ENCODE data around the gene BCAR1.
"Not testable (repeated sequence)": the region's sequence is repeated elsewhere in the genome, so short reads cannot be mapped to it uniquely, and the experiment has no call there.

BCAR1 gene

GRCh38 chr16:75279305-75279704, 27.9 kb upstream of the BCAR1 start:
- H4K20me1 ChIP-seq (ENCODE audit: insufficient read depth, low read length, poor library complexity, severe bottlenecking) = no peaks in the 10 kb centered on the region

GRCh38 chr16:75273054-75273925, 21.9 kb upstream of the BCAR1 start:
- no peak overlapping the region for H2AFZ ChIP-seq (ENCODE audit: low read length)
- no peak overlapping the region for H3K4me3 ChIP-seq (ENCODE audit: low read length, poor library complexity, severe bottlenecking)
- H4K20me1 ChIP-seq (ENCODE audit: insufficient read depth, low read length, poor library complexity, severe bottlenecking) = no peaks in the 10 kb centered on the region
- no peaks in the 10 kb centered on the region for H3K36me3 ChIP-seq (ENCODE audit: insufficient read depth, low read length)
- H3K79me2 ChIP-seq (ENCODE audit: insufficient read depth, low read length) = no peaks in the 10 kb centered on the region
- no peaks in the 10 kb centered on the region for H3K27me3 ChIP-seq (ENCODE audit: insufficient read depth, low read length, poor library complexity, severe bottlenecking)
- no peak overlapping the region for H3K4me2 ChIP-seq (ENCODE audit: low read depth, low read length, poor library complexity, severe bottlenecking)
- TF ChIP-seq CTCF (conservative IDR thresholded peaks at IDR 0.05; ENCODE audit: low read length) = no peak
- TF ChIP-seq EZH2phosphoT487 (IDR thresholded peaks at IDR 0.05; ENCODE audit: borderline replicate concordance) = no peak
- H3F3A ChIP-seq (ENCODE audit: low read depth) = no peaks in the 10 kb centered on the region
- no peak overlapping the region for H3K9ac ChIP-seq (ENCODE audit: low read depth, low read length, poor library complexity, severe bottlenecking)
- no peaks in the 10 kb centered on the region for H3K9me3 ChIP-seq (ENCODE audit: insufficient read depth, low read depth, low read length)
- no peaks in the 10 kb centered on the region for H3K9me2 ChIP-seq (replicated peaks; ENCODE audit: low read depth, low read length)
- H3K4me1 ChIP-seq (ENCODE audit: insufficient read depth, low read length, poor library complexity, severe bottlenecking) = peaks cover 3% of the 10 kb centered on the region

More at GRCh38 chr16:75279305-75279704, 27.9 kb upstream of the BCAR1 start:
- no peaks in the 10 kb centered on the region for H3K9me3 ChIP-seq (ENCODE audit: insufficient read depth, low read depth, low read length)
- no peak overlapping the region for H3K4me2 ChIP-seq (ENCODE audit: low read depth, low read length, poor library complexity, severe bottlenecking)
- H3K36me3 ChIP-seq (ENCODE audit: insufficient read depth, low read length) = no peaks in the 10 kb centered on the region
- TF ChIP-seq CTCF (conservative IDR thresholded peaks at IDR 0.05; ENCODE audit: low read length) = no peak
- TF ChIP-seq EZH2phosphoT487 (IDR thresholded peaks at IDR 0.05; ENCODE audit: borderline replicate concordance) = no peak
- H3K27me3 ChIP-seq (ENCODE audit: insufficient read depth, low read length, poor library complexity, severe bottlenecking) = peaks cover 35% of the 10 kb centered on the region
- no peak overlapping the region for H2AFZ ChIP-seq (ENCODE audit: low read length)
- H3K9me2 ChIP-seq (replicated peaks; ENCODE audit: low read depth, low read length) = no peaks in the 10 kb centered on the region
- no peak overlapping the region for H3K4me3 ChIP-seq (ENCODE audit: low read length, poor library complexity, severe bottlenecking)
- H3K79me2 ChIP-seq (ENCODE audit: insufficient read depth, low read length) = no peaks in the 10 kb centered on the region
- H3F3A ChIP-seq (ENCODE audit: low read depth) = no peaks in the 10 kb centered on the region
- H3K9ac ChIP-seq (ENCODE audit: low read depth, low read length, poor library complexity, severe bottlenecking) = no peak overlapping the region
- H3K4me1 ChIP-seq (ENCODE audit: insufficient read depth, low read length, poor library complexity, severe bottlenecking) = peaks cover 3% of the 10 kb centered on the region

- H4K20me1 ChIP-seq (ENCODE audit: insufficient read depth, low read length, poor library complexity, severe bottlenecking); H3K27me3 ChIP-seq (ENCODE audit: insufficient read depth, low read length, poor library complexity, severe bottlenecking); H3F3A ChIP-seq (ENCODE audit: low read depth); H3K4me1 ChIP-seq (ENCODE audit: insufficient read depth, low read length, poor library complexity, severe bottlenecking); H3K4me2 ChIP-seq (ENCODE audit: low read depth, low read length, poor library complexity, severe bottlenecking); H3K36me3 ChIP-seq (ENCODE audit: insufficient read depth, low read length); H3K9ac ChIP-seq (ENCODE audit: low read depth, low read length, poor library complexity, severe bottlenecking); H3K79me2 ChIP-seq (ENCODE audit: insufficient read depth, low read length); H2AFZ ChIP-seq (ENCODE audit: low read length); H3K4me3 ChIP-seq (ENCODE audit: low read length, poor library complexity, severe bottlenecking); H3K9me2 ChIP-seq (replicated peaks; ENCODE audit: low read depth, low read length); H3K9me3 ChIP-seq (ENCODE audit: insufficient read depth, low read depth, low read length): not testable (repeated sequence)
Observed at GRCh38 chr16:75272629-75273028, 21.2 kb upstream of the BCAR1 start.

GRCh38 chr16:75272097-75272551, 20.7 kb upstream of the BCAR1 start:
- H2AFZ ChIP-seq (ENCODE audit: low read length) = no peak overlapping the region
- no peak overlapping the region for H3K9ac ChIP-seq (ENCODE audit: low read depth, low read length, poor library complexity, severe bottlenecking)
- H3K4me1 ChIP-seq (ENCODE audit: insufficient read depth, low read length, poor library complexity, severe bottlenecking) = peaks cover 3% of the 10 kb centered on the region
- H3K4me3 ChIP-seq (ENCODE audit: low read length, poor library complexity, severe bottlenecking) = no peak overlapping the region
- H3K27me3 ChIP-seq (ENCODE audit: insufficient read depth, low read length, poor library complexity, severe bottlenecking) = no peaks in the 10 kb centered on the region
- H3K9me2 ChIP-seq (replicated peaks; ENCODE audit: low read depth, low read length) = no peaks in the 10 kb centered on the region
- H3K9me3 ChIP-seq (ENCODE audit: insufficient read depth, low read depth, low read length) = no peaks in the 10 kb centered on the region
- H3F3A ChIP-seq (ENCODE audit: low read depth) = no peaks in the 10 kb centered on the region
- H3K79me2 ChIP-seq (ENCODE audit: insufficient read depth, low read length) = no peaks in the 10 kb centered on the region
- H3K36me3 ChIP-seq (ENCODE audit: insufficient read depth, low read length) = no peaks in the 10 kb centered on the region
- TF ChIP-seq EZH2phosphoT487 (IDR thresholded peaks at IDR 0.05; ENCODE audit: borderline replicate concordance) (no peak), CTCF (conservative IDR thresholded peaks at IDR 0.05; ENCODE audit: low read length) (no peak)
- no peaks in the 10 kb centered on the region for H4K20me1 ChIP-seq (ENCODE audit: insufficient read depth, low read length, poor library complexity, severe bottlenecking)
- H3K4me2 ChIP-seq (ENCODE audit: low read depth, low read length, poor library complexity, severe bottlenecking) = no peak overlapping the region
